ENCODE results near the gene METTL14. TPM values are rescaled to one million over a fixed set of nuclear protein-coding genes. Genes with fewer than 3 reads are reported as not detected.

The METTL14 gene
- total and polyA plus RNA-seq, 9 donors, result 10.0 to 56.1 (median 44.0) TPM

GRCh38 chr4:118680808-118681207, 4.4 kb upstream of the METTL14 start:
- WGBS, 3 donors, result 72 to 78% (median 74%) methylated on average over 1 of the region's 1 CpG
- no peak for DNase-seq
- intact Hi-C loops (cut with DNase I), result no loop called here

GRCh38 chr4:118682928-118683327, 2.3 kb upstream of the METTL14 start:
- 4 to 23% (median 5%) methylated on average over 1 of the region's 1 CpG for WGBS, 3 donors
- intact Hi-C loops (cut with DNase I), result no loop called here
- no peak for DNase-seq
- no peaks in the 10 kb centered on the region for H3K36me3 ChIP-seq
- no peaks in the 10 kb centered on the region for H3K9me3 ChIP-seq
- peaks cover 1% of the 10 kb centered on the region for H3K4me1 ChIP-seq (ENCODE audit: insufficient read depth)
- TF ChIP-seq EP300 (IDR thresholded peaks at IDR 0.05), result no peak
- TF ChIP-seq POLR2A (IDR thresholded peaks at IDR 0.05), result no peak
- no peak for TF ChIP-seq CTCF (IDR thresholded peaks at IDR 0.05)
- H3K4me3 ChIP-seq, result no peak overlapping the region
- no peak overlapping the region for H3K27ac ChIP-seq
- H3K27me3 ChIP-seq, result no peaks in the 10 kb centered on the region

More at GRCh38 chr4:118680808-118681207, 4.4 kb upstream of the METTL14 start:
- H3K27me3 ChIP-seq, result no peaks in the 10 kb centered on the region
- no peak overlapping the region for H3K27ac ChIP-seq
- no peaks in the 10 kb centered on the region for H3K4me1 ChIP-seq (ENCODE audit: insufficient read depth)
- H3K4me3 ChIP-seq, result no peak overlapping the region
- no peaks in the 10 kb centered on the region for H3K36me3 ChIP-seq
- no peak for TF ChIP-seq POLR2A (IDR thresholded peaks at IDR 0.05)
- TF ChIP-seq CTCF (IDR thresholded peaks at IDR 0.05), result no peak
- no peak for TF ChIP-seq EP300 (IDR thresholded peaks at IDR 0.05)
- H3K9me3 ChIP-seq, result no peaks in the 10 kb centered on the region

GRCh38 chr4:118683513-118683912, 1.7 kb upstream of the METTL14 start:
- intact Hi-C loops (cut with DNase I), result no loop called here
- Histone ChIP-seq H3K4me3 (no peak overlapping the region), H3K27ac (no peak overlapping the region), H3K4me1 (ENCODE audit: insufficient read depth) (peaks cover 1% of the 10 kb centered on the region), H3K27me3 (no peaks in the 10 kb centered on the region), H3K9me3 (no peaks in the 10 kb centered on the region), H3K36me3 (no peaks in the 10 kb centered on the region)
- DNase-seq, result no peak
- TF ChIP-seq CTCF (IDR thresholded peaks at IDR 0.05) (no peak), POLR2A (IDR thresholded peaks at IDR 0.05) (no peak), EP300 (IDR thresholded peaks at IDR 0.05) (no peak)
- 6 to 9% (median 9%) methylated on average over 2 of the region's 2 CpGs for WGBS, 3 donors

- DNase-seq, result no peak
- Histone ChIP-seq H3K27ac (no peak overlapping the region), H3K27me3 (no peaks in the 10 kb centered on the region), H3K9me3 (no peaks in the 10 kb centered on the region), H3K36me3 (no peaks in the 10 kb centered on the region), H3K4me3 (no peak overlapping the region), H3K4me1 (ENCODE audit: insufficient read depth) (no peaks in the 10 kb centered on the region)
- TF ChIP-seq EP300 (IDR thresholded peaks at IDR 0.05) (no peak), POLR2A (IDR thresholded peaks at IDR 0.05) (no peak)
- intact Hi-C loops (cut with DNase I), result no loop called here
- 45 to 98% (median 50%) methylated on average over 2 of the region's 2 CpGs for WGBS, 3 donors
These were observed 17.9 kb downstream of the METTL14 start for GRCh38 chr4:118703118-118703517.

GRCh38 chr4:118711052-118711451, 25.9 kb downstream of the METTL14 start:
- no peaks in the 10 kb centered on the region for H3K36me3 ChIP-seq
- no peaks in the 10 kb centered on the region for H3K27me3 ChIP-seq
- TF ChIP-seq POLR2A (IDR thresholded peaks at IDR 0.05) (no peak), EP300 (IDR thresholded peaks at IDR 0.05) (no peak)
- 76 to 85% (median 84%) methylated on average over 2 of the region's 2 CpGs for WGBS, 3 donors
- no peak for DNase-seq
- intact Hi-C loops (cut with DNase I), result no loop called here
- H3K9me3 ChIP-seq, result no peaks in the 10 kb centered on the region
- H3K27ac ChIP-seq, result no peak overlapping the region
- no peak overlapping the region for H3K4me3 ChIP-seq
- no peaks in the 10 kb centered on the region for H3K4me1 ChIP-seq (ENCODE audit: insufficient read depth)
